ENCODE data around the gene ATP5F1D. TPM values are rescaled to one million over a fixed set of nuclear protein-coding genes. Genes with fewer than 3 reads are reported as not detected.

Gene ATP5F1D
- total and polyA plus RNA-seq, 2 of the 13 experiments (the other 11 are each of a cell fraction or from before 2014, with no cell fraction given): 39.4 to 78.7 TPM

- TF ChIP-seq TCF12 (IDR thresholded peaks at IDR 0.05) (no peak), TCF12 (CRISPR knock-in tag; IDR thresholded peaks at IDR 0.05) (no peak), BHLHE40 (IDR thresholded peaks at IDR 0.05; ENCODE audit: low read length) (no peak), ZNF691 (CRISPR knock-in tag; IDR thresholded peaks at IDR 0.05; ENCODE audit: borderline replicate concordance, low read depth) (no peak; the same call in 1 of the 2 replicates), TRAFD1 (CRISPR knock-in tag; IDR thresholded peaks at IDR 0.05; ENCODE audit: borderline replicate concordance) (no peak), RBFOX2 (IDR thresholded peaks at IDR 0.05; ENCODE audit: low read depth, low read length) (peak; percentile 86), ZNF260 (CRISPR knock-in tag; IDR thresholded peaks at IDR 0.05; ENCODE audit: borderline replicate concordance, low read depth) (no peak), FOSL2 (CRISPR knock-in tag; IDR thresholded peaks at IDR 0.05) (peak; percentile 85), THRA (CRISPR knock-in tag; IDR thresholded peaks at IDR 0.05; ENCODE audit: borderline replicate concordance) (no peak), CCDC6 (CRISPR knock-in tag; IDR thresholded peaks at IDR 0.05) (no peak), ARHGAP35 (CRISPR knock-in tag; IDR thresholded peaks at IDR 0.05; ENCODE audit: borderline replicate concordance) (no peak), CENPBD1 (CRISPR knock-in tag; IDR thresholded peaks at IDR 0.05; ENCODE audit: borderline replicate concordance, low read depth) (no peak), CBX2 (IDR thresholded peaks at IDR 0.05; ENCODE audit: low read depth, low read length) (no peak), CBX2 (CRISPR knock-in tag; IDR thresholded peaks at IDR 0.05; ENCODE audit: low read depth) (no peak), CHCHD3 (CRISPR knock-in tag; IDR thresholded peaks at IDR 0.05) (no peak), PCBP2 (optimal IDR thresholded peaks at IDR 0.05; ENCODE audit: low read depth, low read length, poor library complexity, severe bottlenecking) (no peak), ZNF446 (CRISPR knock-in tag; IDR thresholded peaks at IDR 0.05) (no peak), ZNF768 (CRISPR knock-in tag; IDR thresholded peaks at IDR 0.05) (no peak), PITX1 (CRISPR knock-in tag; IDR thresholded peaks at IDR 0.05) (no peak), NONO (IDR thresholded peaks at IDR 0.05) (no peak), NONO (CRISPR knock-in tag; conservative IDR thresholded peaks at IDR 0.05) (peak; percentile 25; the same call in 1 of the 2 replicates), CHD2 (IDR thresholded peaks at IDR 0.05; ENCODE audit: low read depth, low read length) (no peak), ZBTB10 (CRISPR knock-in tag; IDR thresholded peaks at IDR 0.05; ENCODE audit: borderline replicate concordance) (no peak), FOXO1 (CRISPR knock-in tag; IDR thresholded peaks at IDR 0.05) (no peak)
Measured at GRCh38 chr19:1252821-1253513, 11.4 kb downstream of the ATP5F1D start (continued).

All from HepG2 (cell line).